ENCODE measurements around the gene CHPF.
A peak's percentile ranks its signal among the peaks of the same experiment; 100 is the strongest.

CHPF gene, protein sequence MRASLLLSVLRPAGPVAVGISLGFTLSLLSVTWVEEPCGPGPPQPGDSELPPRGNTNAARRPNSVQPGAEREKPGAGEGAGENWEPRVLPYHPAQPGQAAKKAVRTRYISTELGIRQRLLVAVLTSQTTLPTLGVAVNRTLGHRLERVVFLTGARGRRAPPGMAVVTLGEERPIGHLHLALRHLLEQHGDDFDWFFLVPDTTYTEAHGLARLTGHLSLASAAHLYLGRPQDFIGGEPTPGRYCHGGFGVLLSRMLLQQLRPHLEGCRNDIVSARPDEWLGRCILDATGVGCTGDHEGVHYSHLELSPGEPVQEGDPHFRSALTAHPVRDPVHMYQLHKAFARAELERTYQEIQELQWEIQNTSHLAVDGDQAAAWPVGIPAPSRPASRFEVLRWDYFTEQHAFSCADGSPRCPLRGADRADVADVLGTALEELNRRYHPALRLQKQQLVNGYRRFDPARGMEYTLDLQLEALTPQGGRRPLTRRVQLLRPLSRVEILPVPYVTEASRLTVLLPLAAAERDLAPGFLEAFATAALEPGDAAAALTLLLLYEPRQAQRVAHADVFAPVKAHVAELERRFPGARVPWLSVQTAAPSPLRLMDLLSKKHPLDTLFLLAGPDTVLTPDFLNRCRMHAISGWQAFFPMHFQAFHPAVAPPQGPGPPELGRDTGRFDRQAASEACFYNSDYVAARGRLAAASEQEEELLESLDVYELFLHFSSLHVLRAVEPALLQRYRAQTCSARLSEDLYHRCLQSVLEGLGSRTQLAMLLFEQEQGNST

DNA sequence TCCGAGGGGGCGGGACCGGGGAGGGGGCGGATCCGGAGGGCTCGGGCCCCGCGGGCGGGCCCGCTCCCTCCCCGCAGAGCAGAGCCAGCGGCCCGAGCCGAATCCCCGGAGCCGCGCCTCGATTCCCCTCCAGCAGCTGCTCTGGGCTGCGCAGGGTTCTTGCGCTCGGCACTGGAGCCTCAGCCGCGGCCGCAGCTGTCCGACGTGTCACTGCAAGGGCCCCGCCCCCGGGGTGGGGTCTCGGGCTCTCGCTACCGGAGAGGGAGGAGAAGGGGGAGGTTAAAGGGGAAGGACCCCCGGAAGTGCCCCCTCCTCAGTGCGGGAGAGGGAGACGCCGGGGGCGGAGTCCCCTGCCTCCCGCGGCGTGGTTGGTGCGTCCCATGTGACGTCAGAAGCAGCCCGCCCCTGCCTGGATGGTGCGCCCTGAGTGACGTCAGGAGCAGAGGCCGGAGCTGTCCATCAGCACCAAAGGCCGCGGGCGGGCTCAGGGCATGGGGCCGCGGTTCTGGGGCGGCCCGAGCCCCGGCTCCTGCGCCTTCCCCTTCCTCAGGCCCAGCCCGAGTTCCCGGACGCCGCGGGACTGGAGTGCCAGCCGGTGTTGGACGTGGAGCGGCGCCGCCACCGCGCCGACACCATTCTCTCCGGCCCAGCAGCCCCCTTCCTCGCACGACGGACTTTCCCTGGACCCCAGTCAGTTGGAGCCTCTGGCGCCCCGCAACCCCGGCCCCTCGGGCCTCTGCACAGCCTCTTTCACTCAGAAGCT lies at the start of gene CHPF, which contains the start of gene TMEM198:
CHPF (minus strand) TSS at position 214 of the 763 bp plus-strand sequence. CDS start 271 bp downstream, outside the sequence.
TMEM198 (plus strand) TSS at position 433 of the 763 bp plus-strand sequence. CDS start 700 bp downstream, outside the sequence.
- DNase-seq (ENCODE audit: low spot score) = peak; percentile 99

DNA sequence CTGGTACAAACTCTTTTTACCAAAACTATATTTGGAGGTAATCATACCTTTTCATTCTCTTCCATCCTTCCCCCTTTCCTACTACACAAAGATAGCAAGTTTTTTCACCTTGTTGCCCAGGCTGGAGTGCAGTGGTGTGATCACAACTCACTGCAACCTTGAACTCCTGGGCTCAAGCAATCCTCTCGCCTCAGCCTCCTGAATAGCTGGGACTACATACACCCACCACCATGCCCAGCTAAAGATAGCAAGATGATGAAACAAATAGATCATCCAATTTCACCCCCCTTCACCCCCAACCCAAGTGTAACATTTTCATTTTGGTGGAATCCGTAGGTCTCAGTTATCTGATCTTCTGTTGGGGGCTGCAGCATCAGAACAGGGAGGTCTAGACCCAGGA lies 49.5 kb upstream of the CHPF start:
- no peak for DNase-seq (ENCODE audit: low spot score)

DNA sequence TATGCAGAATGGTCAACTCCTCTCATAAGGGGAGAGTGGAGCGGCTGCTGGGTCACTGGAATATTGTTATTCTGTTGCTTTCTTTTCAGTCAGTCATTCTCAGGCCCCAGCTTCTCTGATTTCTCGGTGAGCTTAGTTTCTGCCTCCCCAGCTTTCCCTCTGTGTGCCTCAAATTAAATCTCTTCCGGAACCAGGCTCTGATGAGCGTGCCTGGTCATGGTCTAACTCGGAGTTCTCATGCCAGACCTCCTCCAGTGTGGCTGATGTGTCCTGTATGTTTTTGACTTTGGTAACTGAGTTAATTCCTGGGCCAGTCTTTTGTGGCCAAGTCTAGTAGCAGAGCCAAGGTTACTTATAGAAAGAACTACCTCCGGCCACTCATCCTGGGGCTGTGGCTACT lies 49.1 kb upstream of the CHPF start:
- no peak for DNase-seq (ENCODE audit: low spot score)

DNA sequence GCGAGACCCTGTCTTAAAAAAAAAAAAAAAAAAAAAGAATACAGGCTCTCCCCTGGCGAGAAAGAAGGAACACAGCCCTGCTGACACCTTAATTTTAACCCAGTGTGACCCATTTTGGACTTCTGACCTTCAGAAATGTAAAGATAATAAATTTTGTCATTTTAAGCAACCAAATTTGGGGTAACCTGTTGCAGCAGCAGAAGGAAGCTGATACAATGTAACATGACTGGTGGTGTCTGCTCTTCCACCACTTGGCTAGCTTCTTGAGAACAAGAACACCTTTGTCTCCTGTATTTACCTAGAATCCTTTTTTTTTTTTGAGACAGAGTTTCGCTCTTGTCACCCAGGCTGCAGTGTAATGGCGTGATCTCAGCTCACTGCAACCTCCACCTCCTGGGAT lies 47.5 kb upstream of the CHPF start:
- DNase-seq (ENCODE audit: low spot score) = no peak

DNA sequence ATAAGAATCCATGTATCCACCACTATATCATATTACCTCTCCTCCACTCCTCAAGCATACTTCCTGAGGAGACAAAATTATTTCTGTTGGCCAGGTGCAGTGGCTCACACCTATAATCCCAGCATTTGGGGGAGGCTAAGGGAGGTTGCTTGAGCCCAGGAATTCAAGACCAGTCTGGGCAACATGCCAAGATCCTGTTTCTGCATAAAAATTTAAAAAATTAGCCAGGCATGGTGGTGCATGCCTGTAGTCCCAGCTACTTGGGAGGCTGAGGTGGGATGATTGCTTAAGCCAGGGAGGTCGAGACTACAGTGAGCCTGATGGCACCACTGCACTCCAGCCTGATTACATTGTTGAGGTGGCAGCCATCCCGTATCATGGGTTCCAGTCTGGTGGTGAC lies 37.7 kb upstream of the CHPF start:
- DNase-seq (ENCODE audit: low spot score) = no peak

DNA sequence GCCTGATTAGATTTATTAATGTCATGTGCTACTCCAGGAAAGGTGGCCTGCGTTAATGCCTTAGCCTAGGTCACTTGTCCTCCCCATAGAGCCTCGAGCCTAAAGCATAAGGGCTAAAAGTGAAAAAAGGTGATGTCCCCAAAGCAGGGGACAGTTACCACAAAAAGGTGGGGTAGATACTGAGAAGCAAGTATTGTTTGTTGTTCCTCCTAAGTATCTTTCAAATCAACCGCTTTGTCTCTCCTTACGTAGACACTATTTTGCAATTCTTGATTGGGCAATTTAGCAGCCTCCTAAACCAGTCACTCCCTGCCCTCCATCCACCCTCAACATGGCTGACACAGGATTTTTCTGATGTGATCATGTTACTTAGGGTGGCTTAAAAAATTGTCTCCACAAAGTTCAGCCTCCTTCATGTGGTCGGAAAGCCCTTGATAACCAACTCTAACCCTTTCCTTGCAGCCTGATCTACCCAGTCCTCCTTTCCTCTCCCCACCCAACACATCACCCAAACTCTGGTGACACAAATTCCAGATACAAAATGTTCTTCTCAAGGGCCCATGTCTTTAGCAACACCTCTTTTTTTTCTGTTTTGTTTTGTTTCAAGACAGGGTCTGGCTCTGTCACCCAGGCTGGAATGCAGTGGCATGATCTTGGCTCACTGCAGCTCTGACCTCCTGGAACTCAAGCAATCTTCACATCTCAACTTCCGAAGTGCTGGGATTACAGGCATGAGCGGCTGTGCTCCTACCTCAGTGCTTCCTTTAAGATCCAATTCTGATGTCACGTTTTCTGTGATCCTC lies 35.4 kb upstream of the CHPF start:
- DNase-seq (ENCODE audit: low spot score) = no peak

DNA sequence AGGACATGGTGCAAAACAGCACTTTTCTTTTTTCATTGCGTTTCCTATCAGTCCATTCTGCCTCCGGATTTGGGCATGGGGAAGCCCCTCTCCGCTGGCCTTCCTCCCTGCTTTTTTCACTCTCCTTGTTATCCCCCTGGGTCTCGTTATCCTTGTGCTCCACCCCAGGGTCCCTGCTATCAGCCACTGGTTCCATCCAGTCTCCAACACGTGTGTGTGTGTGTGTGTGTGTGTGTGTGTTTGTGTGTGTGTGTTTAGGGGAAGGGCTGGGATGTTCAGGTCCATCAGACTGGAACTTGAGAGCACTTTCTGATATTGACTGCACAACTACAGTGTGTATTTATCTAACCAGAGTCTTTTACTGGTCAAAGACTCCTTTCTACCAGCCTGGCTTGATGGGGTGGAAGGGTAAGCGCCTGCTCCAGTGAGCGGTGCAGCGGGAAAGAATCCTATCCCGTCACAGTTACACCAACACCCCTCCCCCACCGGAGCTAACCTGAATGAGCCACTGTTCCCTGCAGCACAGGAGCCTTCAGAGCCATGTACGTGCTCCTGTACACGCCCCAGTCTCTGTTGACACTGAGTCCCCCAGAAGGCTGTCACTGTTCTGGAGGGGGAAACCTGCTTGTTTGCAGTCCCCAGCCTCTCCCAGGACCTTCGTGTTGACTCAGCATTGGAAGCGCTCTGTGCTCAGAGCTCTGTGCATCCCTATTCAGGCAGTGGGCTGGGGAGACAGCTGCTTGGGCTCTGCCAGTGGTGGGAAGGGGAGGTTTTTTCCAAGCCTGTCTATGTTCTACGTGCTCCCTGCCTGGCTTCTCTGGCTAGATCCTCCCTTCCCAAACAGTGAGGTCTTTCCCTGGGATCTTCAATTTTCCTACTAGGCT lies 33.1 kb upstream of the CHPF start:
- no peak for DNase-seq (ENCODE audit: low spot score)

DNA sequence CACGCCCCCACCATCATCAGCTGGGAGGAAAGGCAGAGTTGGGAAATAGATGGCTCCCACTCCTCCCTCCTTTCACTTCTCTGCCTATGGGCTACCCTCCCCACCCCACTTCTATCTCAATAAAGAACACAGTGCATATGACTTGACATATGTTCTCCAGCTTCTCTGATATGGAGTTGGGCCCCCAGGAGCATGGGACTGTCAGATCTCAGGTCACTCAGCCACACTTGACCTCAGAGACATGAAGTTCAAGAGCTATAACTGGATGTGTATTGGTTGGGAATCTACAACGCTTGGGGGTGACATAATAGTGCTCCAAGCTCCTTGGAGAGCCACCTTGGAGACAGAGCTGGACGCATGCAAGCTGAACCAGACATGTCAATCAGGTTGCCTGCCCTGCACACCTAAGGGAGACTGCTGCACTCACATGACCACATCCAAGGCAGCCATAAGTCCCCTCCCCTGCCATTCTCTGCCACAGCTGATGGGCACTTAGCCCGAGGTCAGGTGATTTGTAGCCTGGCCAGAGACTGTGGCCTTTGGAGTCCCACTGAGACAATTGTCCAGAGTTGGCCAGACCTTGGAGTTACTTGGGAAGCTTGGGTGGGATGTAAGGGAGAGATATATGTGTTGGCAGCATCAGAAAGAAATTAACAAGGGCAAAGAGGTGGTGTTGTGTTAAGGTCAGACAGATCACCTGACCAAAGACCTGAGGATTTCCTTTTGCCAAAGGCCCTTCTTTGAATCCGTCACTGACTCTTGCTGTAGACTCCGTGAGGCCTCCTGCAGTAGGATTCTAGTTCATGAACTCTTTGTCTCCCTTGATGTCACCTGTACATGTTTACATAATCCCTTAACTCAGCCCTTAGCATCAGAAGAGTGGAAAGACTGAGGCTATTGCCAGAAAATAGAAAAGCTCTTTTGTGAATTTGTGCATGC lies 32.2 kb upstream of the CHPF start:
- DNase-seq (ENCODE audit: low spot score) = no peak

DNA sequence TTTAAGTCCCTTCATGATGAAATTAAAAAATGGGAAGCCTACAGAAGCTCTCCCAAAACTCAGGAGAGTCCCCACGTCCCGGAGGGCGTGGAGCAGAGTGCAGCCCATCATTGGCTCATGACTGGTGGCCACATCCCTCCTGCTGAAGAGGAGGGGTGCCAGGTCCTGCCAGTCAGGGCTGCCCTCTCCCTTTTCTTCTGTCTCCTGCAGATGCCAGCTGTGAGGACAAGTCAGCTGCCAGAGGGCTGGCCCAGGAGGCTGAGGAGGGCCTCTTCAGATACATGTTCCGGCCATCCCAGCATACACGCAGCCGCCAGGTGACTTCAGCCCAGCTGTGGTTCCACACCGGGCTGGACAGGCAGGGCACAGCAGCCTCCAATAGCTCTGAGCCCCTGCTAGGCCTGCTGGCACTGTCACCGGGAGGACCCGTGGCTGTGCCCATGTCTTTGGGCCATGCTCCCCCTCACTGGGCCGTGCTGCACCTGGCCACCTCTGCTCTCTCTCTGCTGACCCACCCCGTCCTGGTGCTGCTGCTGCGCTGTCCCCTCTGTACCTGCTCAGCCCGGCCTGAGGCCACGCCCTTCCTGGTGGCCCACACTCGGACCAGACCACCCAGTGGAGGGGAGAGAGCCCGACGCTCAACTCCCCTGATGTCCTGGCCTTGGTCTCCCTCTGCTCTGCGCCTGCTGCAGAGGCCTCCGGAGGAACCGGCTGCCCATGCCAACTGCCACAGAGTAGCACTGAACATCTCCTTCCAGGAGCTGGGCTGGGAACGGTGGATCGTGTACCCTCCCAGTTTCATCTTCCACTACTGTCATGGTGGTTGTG lies 31.1 kb upstream of the CHPF start:
- DNase-seq (ENCODE audit: low spot score) = no peak

DNA sequence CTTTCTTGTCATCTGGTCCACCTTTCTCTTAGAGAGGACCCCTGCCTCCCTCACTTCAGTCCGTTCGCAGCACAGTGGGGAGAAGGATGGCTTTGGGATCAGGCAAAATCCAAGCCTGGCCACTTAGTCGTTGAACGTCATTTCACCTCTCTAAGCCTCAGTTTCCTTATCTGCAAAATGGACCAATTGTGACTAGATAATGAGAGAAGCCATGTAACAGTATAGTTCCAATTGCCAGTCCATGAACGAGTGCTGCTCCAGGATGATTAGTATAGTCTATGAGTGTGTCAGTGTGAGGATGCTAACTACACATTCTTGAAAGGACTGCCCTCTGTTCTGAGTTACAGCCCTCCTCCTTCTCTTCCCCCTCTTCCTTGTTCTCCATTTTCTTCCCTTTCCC lies 29.6 kb upstream of the CHPF start:
- no peak for DNase-seq (ENCODE audit: low spot score)

DNA sequence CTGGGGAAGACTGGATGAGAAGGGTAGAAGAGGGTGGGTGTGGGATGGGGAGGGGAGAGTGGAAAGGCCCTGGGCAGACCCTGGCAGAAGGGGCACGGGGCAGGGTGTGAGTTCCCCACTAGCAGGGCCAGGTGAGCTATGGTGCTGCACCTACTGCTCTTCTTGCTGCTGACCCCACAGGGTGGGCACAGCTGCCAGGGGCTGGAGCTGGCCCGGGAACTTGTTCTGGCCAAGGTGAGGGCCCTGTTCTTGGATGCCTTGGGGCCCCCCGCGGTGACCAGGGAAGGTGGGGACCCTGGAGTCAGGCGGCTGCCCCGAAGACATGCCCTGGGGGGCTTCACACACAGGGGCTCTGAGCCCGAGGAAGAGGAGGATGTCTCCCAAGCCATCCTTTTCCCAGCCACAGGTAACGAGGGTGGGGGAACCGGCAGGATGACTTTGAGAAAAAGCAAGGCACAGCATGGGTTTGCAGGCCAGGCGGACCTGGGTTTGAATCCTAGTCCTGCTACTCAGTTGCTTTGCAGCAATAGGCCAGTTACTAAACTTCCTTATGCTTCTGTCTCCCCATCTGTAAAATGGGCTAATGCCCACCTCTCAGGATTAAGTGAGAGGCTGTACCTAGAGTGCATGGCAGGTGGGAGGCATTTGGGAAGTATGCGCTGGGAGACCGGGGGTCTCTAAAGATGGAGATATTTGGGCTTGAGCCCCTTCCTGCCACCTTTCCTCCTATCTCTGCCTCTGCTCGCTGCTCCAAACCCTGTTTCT lies 28.8 kb upstream of the CHPF start, which contains the start of gene INHA:
INHA (plus strand) TSS at position 74 of the 765 bp plus-strand sequence; CDS start at position 139, 65 bp downstream.
- no peak for DNase-seq (ENCODE audit: low spot score)

DNA sequence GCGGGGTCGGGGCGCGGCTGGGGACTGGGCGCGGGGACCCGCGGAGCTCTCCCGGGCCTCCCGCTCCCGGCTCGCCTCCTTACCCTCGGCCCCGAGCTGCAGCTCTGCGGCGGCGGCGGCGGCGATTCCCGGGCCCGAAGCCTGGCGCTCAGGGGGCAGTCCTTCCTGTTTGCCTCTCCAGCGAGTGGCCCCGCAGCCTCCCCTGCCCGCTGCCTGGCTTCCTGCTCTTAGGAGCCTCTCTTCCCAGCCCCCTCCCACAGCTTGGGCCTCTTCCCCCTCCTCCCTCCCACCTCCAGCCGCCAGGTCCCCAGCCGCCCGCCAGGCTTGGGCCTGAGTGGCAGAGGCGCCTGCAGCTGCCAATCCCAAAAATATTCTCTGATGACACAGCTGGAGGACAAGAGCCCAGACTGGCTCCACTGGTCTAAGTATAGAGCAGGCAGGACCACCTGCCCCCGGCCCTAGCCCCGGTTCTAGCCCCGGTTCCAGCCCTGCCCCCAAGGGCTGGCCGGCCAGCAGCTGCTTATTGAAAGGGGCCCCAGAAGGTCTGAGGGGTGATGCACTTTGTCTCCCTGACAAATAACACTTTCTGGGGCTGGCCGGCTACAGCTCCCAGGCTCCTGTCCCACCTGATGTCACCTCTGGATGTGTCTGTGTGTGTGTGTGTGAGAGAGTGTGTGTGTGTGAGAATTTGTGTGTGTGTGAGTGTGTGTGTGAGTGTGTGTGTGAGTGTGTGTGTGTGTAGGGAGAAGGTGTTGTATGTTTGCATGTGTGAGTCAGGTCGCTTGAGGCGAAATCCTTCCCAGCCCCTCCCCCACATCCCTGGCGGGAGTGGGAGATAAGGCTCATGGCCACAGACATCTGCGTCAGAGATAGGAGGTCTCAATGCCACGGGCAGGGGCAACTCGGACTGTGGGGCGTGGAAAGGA lies 28.0 kb upstream of the CHPF start, which contains the start of gene OBSL1:
OBSL1 (minus strand) TSS at position 229 of the 926 bp plus-strand sequence. CDS start 307 bp downstream, outside the sequence.
- DNase-seq (ENCODE audit: low spot score) = no peak

DNA sequence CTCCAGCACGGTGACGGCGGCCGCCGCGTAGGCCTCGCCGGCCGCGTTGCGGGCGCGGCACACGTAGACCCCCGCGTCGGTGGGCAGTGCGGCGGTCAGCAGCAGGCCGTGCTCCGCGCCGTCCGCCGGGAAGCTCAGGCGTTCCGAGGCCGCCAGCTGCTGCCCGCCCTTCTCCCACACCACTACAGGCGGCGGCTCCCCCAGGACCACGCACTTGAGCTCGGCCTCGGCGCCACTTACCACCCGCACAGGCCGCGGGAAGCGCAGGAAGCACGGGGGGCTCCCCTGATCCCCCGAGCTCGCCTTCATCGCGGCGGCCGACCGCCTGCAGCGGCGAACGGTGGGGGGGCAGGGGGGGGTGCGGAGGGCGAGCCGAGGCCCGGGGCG lies 27.3 kb upstream of the CHPF start:
- DNase-seq (ENCODE audit: low spot score) = no peak

DNA sequence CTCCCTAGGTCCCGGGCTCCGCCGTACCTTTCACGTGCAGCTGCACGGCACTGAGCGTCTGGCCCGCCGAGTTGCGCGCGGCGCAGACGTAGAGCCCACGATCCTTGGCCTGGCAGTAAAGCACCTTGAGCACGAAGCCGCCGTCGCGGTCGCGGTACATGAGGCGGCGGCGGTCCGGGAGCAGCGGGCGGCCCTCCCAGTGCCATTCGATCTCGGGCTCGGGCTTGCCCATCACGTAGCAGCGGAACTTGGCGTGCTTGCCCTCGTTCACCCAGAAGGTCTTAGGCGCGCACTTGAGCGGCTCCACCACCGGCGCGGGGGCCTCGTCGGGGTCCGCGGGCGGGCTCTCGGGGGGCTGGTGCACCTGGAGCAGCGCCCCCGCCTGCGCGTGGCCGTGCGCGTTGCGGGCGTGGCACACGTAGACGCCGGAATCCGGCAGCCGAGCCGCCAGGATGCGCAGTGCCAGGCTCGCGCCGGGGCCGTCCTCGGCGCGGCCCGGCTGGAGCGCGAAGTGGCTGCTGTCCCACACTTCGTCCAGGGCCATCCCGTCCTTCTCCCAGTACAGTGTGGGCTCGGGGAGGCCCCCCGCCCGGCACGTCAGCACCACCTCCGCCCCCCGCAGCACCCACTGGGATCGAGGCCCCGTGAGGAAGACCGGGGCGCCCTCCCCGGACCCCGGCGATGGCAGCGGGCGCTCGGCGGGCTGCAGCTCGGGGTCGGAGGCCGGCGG lies 26.8 kb upstream of the CHPF start:
- no peak for DNase-seq (ENCODE audit: low spot score)

DNA sequence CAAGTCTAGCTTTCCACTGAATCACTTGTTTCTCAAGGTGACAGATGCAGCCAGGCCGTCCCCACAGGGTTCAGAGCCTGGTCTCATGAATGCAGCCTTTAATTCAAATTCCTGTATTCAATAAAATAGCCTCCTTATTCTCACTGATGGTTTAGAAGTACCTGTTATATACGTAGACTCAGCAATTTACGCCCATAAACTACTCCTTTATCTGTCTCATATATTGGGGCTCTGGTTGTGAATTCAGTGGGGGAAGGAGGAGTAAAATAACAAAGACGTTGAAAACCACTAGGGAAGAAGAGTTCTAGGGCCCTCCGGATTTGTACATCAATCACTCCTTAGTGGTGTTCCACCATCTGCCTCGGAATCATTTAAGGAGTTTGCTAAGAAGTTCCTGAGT lies 26.0 kb upstream of the CHPF start:
- no peak for DNase-seq (ENCODE audit: low spot score)

DNA sequence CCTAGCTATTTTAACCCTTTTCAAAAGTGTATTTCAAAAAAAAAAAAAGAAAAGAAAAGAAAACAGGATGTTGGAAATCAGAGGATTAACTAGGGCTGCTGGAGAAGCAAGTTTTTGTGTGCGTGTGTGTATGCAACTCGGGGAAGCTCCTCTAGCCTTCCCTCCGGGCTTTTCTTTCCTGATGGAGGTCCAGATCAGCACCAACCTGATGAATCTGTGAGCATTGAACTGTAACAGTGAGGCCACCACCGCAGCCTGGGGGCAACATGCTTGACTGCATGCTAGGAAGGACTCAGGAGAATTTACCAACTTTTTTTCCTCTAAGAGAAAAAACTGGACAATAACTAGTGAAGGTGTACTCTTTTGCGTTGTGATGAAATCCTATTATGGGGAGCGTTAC lies 25.4 kb upstream of the CHPF start:
- no peak for DNase-seq (ENCODE audit: low spot score)

Data from putamen (tissue), 1 donor.